Measurements from ENCODE around the gene NKG7.

NKG7 gene

DNA sequence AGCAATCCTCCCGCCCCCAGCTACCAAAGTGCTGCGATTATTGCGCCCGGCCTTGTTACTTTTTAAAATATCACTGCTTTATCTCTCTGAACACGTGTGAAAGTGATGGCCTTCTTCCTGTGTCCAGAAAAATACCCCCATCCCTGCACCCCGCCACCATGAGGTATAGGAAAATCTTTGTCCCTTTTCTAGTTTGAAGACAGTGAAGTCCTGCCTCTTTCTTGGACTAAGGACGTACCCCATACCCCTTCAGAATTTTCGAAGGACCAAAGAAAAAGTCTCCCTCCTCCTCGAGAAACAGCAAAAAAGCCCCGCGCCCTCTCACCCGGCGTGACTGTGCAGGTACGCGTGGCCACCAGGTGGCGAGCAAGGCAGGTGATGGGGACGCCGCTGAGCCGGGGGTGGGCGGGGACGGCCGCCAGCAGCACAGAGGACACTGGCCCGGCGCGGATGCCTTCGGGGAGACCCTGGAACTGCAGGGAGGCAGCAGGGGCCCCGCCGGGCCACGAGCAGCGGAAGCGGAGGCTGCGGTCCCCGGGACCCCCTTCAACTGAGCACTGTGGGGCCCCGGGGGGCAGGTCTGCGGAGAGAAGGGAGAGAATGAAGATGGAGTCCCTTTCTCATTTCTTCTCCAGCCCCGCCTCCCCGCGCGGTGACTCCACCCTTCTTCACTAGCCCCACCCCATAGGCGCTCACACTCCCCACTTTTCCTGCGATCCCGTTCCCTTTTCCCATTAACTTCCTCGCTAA, 33.7 kb downstream of the NKG7 start:
- DNase-seq (ENCODE audit: low read depth in 2 of 2) = peak; percentile 64 to 74

DNA sequence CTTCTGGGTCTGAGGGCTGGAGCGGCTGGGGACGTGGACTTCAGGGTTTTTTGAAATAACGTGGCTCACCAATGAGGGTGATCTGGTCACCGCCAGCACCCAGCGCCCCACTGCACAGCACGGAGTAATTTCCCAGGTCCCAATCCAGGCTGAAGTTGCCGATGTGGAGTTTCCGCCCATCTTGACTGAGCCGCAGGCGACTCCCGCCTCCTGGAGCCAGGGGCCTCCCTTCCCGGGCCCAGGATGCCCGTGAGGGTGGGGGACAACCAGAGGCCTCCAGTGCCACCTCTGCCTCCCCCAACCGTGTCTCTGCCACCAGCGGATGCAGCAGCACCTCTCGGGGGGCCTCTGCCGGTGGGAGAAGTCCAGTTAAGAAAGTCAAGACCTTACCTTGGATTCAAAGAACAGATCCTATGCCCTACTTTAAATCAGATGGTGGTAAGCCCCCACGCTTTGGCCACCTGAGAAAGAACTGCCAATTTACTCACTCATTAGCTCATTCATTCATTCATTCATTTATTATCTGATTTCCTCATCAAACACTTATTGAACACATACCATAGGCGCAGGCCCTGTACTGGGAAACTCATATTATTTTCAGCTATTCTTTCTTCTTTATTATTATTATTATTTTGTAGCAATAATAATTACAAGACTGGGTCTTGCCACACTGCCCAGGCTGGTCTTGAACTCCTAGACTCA, 34.4 kb downstream of the NKG7 start:
- DNase-seq (ENCODE audit: low read depth in 2 of 2) = no peak

DNA sequence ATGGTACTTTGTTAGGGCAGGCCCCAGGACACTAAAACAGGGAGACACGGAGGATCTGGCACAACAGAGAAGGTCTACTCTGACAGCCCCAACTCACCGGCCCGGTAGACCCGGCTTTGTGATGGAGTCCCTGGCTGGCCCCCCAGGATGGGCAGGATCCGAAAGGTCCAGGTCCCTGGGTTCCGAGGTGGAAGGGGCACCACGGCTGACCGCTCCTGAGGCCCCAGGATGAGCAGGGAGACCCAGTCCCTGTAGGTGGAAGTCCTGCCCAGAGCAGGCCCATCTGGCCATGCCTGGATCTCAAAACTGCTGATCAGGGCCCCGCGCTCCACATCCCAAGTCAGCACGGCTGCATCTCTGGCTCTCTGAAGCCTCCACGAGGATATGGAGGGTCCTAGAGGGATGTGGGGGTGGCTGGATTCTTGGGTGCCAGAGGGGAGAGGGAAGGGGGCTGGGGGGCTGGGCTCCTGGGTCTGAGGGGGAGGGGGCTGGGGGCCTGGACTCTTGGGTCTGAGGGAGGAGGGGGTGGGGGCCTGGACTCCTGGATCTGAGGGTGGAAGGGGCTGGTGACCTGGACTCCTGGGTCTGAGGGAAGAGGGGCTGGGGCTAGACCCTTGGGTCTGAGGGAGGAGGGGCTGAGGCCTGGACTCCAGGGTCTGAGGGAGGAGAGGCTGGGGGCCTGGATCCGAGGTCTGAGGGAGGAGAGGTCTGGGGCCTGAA, 35.2 kb downstream of the NKG7 start:
- DNase-seq (ENCODE audit: low read depth in 2 of 2) = no peak

DNA sequence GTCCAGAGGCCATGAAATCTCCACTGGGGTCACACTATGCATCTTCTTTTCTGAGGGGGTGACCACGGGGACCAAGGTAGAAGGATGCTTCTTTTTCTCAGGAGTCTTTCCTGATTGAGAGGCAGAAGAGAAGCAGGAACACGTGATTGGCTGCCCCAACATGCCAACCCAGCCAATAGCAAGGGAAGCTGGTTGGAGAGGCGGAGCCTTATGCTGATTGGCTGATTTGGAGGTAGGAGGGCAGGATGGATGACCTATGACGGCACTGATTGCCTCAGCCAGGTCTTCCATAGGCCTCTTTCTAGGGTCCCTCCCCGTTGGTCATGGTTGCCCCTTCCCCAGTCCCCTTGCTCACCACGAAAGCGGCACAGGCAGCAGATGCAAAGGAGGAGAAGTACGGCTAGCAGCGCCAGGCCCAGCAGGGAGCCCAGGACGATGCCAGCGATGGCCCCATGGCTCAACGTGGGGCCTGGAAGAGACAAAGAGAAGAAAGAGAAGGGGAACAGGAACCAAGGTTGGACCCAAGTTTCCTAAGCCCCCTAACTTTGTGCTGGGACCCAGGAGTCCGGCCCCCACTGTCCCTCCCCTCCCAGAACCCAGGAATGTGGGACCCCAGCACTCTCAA, 38.5 kb downstream of the NKG7 start:
- DNase-seq (ENCODE audit: low read depth in 2 of 2) = no peak

DNA sequence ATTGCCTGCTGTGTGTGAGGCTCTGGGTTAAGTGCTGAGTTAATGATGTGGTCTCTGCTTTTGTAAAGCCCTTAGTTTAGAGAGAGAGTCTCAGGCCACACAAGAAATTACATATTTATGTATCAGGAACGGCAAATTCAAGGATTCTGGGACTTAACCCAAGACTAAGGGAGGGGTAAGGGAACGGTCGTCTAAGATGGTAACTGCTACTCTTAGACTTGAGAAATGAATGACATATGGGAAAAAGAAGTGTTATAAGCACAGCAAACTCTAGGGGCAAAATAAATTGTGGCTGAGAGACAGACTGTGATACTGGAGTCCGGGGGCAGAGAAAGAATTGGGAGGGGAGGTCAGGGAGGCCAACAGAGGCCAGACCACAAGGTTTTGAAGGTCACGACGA, 40.7 kb downstream of the NKG7 start:
- no peak for DNase-seq (ENCODE audit: low read depth in 2 of 2)

DNA sequence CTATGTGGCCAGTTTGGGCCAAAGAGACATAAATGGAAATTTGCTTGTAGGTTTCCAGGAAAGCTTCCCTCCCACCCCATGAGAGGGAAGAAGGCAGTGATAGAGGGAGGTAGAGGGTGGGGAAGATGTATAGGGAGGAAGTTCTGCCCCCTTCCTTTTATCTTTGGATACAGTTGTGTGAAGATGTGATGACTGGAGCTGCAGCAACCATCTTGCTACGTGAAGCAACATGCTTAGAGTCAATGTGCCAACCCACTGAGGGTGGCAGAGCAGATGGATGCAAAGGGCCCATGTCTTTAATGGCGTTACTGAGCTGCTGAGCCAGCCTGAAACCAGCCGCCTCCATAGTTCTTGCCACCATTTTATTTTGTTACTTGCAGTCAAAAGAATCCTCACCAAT, 41.3 kb downstream of the NKG7 start:
- no peak for DNase-seq (ENCODE audit: low read depth in 2 of 2)

DNA sequence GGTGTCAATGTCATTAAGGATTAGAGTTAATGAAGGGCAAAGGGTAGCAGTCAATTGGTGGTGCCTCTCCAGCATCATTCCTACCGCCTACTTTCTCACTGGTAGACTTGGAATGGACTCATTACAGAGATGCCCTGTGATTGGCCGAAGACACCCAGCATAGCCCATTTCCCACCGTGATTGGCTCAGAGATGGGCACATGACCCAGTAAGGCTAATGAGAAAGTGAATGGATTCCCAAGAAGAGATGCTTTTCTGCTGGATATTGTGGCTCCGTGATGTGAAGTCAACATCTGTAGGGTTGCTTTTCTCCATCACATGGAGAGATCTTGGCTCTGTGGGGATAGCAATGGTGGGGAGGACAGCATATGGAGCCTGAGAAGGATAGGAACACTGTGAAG, 42.1 kb downstream of the NKG7 start:
- no peak for DNase-seq (ENCODE audit: low read depth in 2 of 2)

DNA sequence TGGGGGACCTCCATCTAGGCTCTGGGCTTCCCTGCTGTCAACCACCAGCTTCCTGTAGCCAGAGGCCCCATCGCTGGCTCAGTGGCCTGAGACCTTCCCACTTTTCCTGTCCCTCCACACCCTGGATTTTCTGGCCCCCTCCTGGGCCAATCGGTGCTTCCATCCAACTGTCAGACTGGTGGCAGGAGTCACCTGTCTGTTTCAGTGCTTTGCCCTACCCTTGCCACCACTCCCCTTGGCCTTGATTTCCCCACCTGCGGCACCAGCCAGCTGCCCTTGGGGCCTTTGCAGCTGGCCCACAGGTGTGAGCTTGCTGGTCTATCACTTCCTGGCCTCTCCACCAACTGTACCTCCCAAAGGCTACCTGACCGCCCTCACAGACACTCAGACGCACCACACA, 43.0 kb downstream of the NKG7 start:
- DNase-seq (ENCODE audit: low read depth in 2 of 2) = no peak

DNA sequence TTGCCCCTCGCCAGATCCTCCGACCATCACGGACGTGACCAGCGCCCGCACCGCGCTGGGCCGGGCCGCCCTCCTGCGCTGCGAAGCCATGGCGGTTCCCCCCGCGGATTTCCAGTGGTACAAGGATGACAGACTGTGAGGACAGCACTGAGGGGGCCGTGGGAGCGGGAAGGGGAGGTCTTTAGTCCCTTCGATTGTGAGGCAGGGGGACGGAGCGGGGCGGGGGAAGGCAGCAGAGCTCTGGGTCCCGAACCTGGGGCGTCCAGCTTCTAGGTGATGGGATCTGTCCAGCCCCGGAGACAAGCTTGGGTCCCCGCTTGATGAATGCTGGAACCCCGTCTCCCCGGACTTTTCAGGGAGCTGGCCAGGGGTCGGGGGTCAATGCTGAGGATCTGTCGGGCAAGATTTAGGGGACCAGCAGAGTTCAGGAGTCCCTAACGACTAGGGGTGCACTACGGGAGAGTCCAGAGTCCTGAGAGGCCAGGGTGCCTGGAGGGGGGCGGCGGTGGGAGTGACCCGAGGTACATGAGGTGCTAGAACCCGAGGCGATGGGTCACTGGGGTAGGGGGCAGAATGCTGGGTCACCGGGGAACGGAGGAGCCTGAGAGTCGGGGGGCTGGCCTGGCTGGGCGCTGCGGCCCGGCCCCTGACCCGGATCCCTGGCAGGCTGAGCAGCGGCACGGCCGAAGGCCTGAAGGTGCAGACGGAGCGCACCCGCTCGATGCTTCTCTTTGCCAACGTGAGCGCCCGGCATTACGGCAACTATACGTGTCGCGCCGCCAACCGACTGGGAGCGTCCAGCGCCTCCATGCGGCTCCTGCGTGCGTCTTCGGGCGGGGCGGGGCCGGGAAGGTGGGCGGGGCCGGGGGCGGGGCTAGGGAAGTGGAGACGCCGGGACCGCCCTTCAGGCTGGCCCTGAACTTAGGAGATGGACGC, 45.1 kb downstream of the NKG7 start:
- peak; percentile 8 to 17 for DNase-seq (ENCODE audit: low read depth in 2 of 2)

DNA sequence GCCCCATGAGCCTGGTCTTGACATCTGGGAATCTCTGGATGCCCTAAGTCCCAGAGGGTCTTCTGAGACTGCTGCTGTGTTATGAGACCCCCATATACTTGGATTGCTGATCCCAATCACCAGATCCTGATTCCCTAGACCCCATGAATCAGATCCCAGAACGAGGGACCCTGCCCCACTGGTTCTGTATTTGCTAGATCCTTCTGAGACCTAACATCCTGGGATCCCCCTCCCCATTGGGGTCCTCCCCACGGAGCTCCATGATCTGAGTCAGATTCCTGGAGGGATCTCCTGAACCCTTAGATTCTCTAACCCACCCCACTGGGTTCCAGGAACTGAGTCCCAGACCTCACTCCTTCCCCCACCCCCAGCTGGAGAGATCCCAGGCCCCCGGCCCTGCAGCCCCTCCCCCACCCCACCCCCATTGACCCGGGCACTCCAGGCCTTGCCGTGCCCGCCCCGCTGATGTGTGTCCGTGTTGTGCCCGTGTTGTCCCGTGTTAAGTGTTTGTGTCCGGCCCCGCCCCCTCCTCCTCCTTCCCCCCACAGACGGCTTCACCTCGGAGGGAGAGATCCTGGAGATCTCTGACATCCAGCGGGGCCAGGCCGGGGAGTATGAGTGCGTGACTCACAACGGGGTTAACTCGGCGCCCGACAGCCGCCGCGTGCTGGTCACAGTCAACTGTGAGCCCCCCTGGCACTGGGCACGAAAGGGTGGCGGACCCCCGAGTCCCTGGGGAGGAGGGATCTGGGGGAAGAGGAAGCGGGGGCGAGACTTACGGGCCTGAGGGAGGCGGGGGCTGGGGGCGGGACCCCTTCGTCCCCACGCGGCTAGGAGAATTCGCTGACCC, 46.0 kb downstream of the NKG7 start:
- DNase-seq (ENCODE audit: low read depth in 2 of 2) = no peak

DNA sequence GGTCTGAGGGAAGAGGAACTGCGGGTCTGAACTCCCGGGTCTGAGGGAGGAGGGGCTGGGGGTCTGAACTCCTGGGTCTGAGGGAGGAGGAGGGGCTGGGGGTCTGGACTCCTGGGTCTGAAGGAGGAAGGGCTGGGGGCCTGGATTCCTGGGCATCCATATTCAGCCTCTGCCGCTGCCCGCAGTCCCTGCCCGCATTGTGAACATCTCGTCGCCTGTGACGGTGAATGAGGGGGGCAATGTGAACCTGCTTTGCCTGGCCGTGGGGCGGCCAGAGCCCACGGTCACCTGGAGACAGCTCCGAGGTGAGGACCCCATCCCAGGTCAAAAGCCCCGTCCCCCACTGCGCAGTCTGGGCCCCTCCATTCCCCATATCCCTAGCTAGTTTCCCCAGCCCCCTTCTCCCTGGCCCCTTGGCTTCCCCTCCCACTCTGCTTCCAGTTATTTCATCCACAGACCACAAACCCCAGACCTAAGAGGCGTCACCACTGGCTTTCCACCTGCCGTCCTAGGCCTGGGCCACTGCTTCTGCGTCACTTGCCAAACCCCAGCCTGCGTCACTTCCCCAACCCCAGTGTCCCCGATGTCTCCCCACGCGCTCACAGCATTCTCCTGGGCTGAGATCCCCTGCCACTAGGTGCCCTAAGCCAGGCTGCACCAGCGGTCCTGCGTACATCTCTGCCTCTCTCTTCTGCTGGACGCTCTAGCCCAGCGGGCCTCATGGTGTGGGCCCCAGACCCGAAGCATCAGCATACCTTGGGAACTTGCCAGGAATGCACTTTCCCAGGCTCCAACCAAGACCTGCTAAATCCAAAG, 47.1 kb downstream of the NKG7 start:
- no peak for DNase-seq (ENCODE audit: low read depth in 2 of 2)

DNA sequence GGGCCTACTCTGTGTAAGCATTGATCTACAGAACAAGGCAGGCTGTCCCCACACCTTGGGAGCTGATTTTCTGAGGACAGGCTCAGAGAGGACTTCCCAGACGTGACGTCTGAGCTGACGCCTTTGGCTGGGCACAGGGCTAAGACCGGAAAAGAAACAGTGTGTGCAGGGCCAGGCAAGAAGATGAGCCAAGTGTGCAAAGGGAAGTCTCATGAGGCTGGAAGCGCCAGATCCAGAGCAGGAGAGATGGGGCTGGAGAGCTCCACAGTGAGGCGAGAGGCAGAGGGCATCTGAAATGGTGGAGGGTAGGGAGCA, 48.3 kb downstream of the NKG7 start:
- DNase-seq (ENCODE audit: low read depth in 2 of 2) = no peak

DNA sequence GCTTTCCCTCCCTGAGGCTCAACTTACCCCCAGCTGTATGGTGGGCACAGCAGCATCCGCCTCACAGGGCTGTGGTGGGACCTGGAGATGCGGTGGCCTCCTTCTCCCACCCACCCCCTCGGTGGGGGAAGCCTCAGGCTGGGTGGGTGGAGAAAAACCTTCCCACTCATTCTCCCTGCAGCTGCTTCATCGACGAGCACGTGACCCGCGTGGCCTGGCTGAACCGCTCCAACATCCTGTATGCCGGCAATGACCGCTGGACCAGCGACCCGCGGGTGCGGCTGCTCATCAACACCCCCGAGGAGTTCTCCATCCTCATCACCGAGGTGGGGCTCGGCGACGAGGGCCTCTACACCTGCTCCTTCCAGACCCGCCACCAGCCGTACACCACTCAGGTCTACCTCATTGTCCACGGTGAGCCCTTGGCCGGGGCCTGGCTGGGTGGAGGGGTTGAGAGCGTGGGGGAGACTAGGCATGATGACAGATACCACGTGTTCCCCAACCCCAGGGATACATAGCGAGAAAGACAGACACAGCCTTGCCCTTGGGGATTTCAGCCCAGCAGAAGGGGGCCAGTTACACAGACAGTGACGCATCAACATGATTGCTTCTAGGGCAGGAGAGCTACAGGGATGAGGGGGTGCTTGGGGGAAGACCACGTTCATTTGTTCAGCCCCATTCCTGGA, 48.8 kb downstream of the NKG7 start:
- no peak for DNase-seq (ENCODE audit: low read depth in 2 of 2)

DNA sequence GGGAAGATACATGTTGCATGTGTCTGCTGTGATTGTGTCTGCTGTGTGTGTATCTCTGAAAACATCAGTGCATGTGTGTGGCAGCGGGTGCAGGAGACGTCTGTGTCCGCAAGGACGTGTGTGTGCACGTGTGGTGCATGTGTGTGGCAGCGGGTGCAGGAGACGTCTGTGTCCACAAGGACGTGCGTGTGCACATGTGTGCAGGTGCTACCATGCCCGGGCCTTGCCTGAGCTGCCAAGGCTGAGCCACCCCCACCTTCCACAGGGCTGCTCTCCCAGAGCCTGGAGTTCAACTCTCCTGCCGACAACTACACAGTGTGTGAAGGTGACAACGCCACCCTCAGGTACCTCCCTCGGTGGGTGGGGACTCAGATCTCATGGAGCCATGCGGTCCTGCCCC, 50.7 kb downstream of the NKG7 start:
- DNase-seq (ENCODE audit: low read depth in 2 of 2) = no peak
